ENCODE measurements around the gene PTGR3.

The PTGR3 gene

GRCh38 chr18:75172299-75173124, 36.4 kb downstream of the PTGR3 start:
- H3K4ac ChIP-seq (ENCODE audit: low read depth, low read length) = no peak overlapping the region
- no peaks in the 10 kb centered on the region for H3K79me1 ChIP-seq (ENCODE audit: low read length)
- H3K4me2 ChIP-seq (ENCODE audit: low read length) = no peak overlapping the region

GRCh38 chr18:75170916-75171315, 38.0 kb downstream of the PTGR3 start:
- no peak overlapping the region for H4K8ac ChIP-seq (ENCODE audit: low read depth, low read length)
- H2BK120ac ChIP-seq (ENCODE audit: insufficient read depth, low read length, poor library complexity) = no peak overlapping the region
- no peaks in the 10 kb centered on the region for H3K27me3 ChIP-seq (ENCODE audit: insufficient read depth, low read length)
- no peak overlapping the region for H3K9ac ChIP-seq (ENCODE audit: low read length)
- no peak overlapping the region for H2BK12ac ChIP-seq (ENCODE audit: low read length)
- H3K14ac ChIP-seq (ENCODE audit: low read length) = no peak overlapping the region
- H3K79me2 ChIP-seq (ENCODE audit: control insufficient read depth, insufficient read depth, low read length, poor library complexity) = no peaks in the 10 kb centered on the region
- H3K23ac ChIP-seq (ENCODE audit: low read length) = no peak overlapping the region
- H2AFZ ChIP-seq (ENCODE audit: insufficient read depth, low read length, poor library complexity) = no peak overlapping the region
- no peak overlapping the region for H3K18ac ChIP-seq (ENCODE audit: low read length)
- H3K4ac ChIP-seq (ENCODE audit: low read depth, low read length) = no peak overlapping the region
- H2BK5ac ChIP-seq (ENCODE audit: low read depth, low read length, poor library complexity) = no peak overlapping the region
- H3K4me3 ChIP-seq (ENCODE audit: low read depth, low read length) = no peak overlapping the region
- no peak overlapping the region for H4K12ac ChIP-seq (ENCODE audit: low read depth, low read length)
- H3K36me3 ChIP-seq (ENCODE audit: control insufficient read depth in 1 of 2, insufficient read depth in 2 of 2, low read length in 2 of 2) = no peaks in the 10 kb centered on the region
- no peak overlapping the region for H3K27ac ChIP-seq (ENCODE audit: low read depth, low read length)
- H2AK5ac ChIP-seq (ENCODE audit: low read length) = no peak overlapping the region
- no CpG with 5 or more reads among the region's 11 CpGs for WGBS (ENCODE audit: extremely low coverage, insufficient coverage, insufficient read length)
- H3K4me2 ChIP-seq (ENCODE audit: low read length) = no peak overlapping the region
- H4K91ac ChIP-seq (ENCODE audit: low read depth, low read length) = no peak overlapping the region
- H3K4me1 ChIP-seq (ENCODE audit: control insufficient read depth in 1 of 2, insufficient read depth in 2 of 2, low read length in 2 of 2) = no peaks in the 10 kb centered on the region
- H3K79me1 ChIP-seq (ENCODE audit: low read length) = no peaks in the 10 kb centered on the region
- no peak for DNase-seq
- peaks cover 1% of the 10 kb centered on the region for H3K9me3 ChIP-seq (ENCODE audit: insufficient read depth, low read depth, low read length)

More at GRCh38 chr18:75172299-75173124, 36.4 kb downstream of the PTGR3 start:
- Histone ChIP-seq H2BK5ac (ENCODE audit: low read depth, low read length, poor library complexity) (no peak overlapping the region), H2AK5ac (ENCODE audit: low read length) (no peak overlapping the region), H3K9me3 (ENCODE audit: insufficient read depth, low read depth, low read length) (no peaks in the 10 kb centered on the region), H3K79me2 (ENCODE audit: control insufficient read depth, insufficient read depth, low read length, poor library complexity) (no peaks in the 10 kb centered on the region), H4K12ac (ENCODE audit: low read depth, low read length) (no peak overlapping the region), H2AFZ (ENCODE audit: insufficient read depth, low read length, poor library complexity) (no peak overlapping the region), H2BK12ac (ENCODE audit: low read length) (no peak overlapping the region), H2BK120ac (ENCODE audit: insufficient read depth, low read length, poor library complexity) (no peak overlapping the region), H3K18ac (ENCODE audit: low read length) (no peak overlapping the region), H3K36me3 (ENCODE audit: control insufficient read depth in 1 of 2, insufficient read depth in 2 of 2, low read length in 2 of 2) (no peaks in the 10 kb centered on the region), H3K27ac (ENCODE audit: low read depth, low read length) (no peak overlapping the region), H3K4me3 (ENCODE audit: low read depth, low read length) (no peak overlapping the region), H4K8ac (ENCODE audit: low read depth, low read length) (no peak overlapping the region), H3K23ac (ENCODE audit: low read length) (no peak overlapping the region), H3K9ac (ENCODE audit: low read length) (no peak overlapping the region), H3K14ac (ENCODE audit: low read length) (no peak overlapping the region), H3K4me1 (ENCODE audit: control insufficient read depth in 1 of 2, insufficient read depth in 2 of 2, low read length in 2 of 2) (no peaks in the 10 kb centered on the region), H4K91ac (ENCODE audit: low read depth, low read length) (no peak overlapping the region), H3K27me3 (ENCODE audit: insufficient read depth, low read length) (no peaks in the 10 kb centered on the region)
- no peak for DNase-seq
- no CpG with 5 or more reads among the region's 17 CpGs for WGBS (ENCODE audit: extremely low coverage, insufficient coverage, insufficient read length)

- Histone ChIP-seq H3K18ac (ENCODE audit: low read length) (no peak overlapping the region), H3K23ac (ENCODE audit: low read length) (no peak overlapping the region), H3K36me3 (ENCODE audit: control insufficient read depth in 1 of 2, insufficient read depth in 2 of 2, low read length in 2 of 2) (no peaks in the 10 kb centered on the region), H2BK12ac (ENCODE audit: low read length) (no peak overlapping the region), H3K4me3 (ENCODE audit: low read depth, low read length) (no peak overlapping the region), H3K27ac (ENCODE audit: low read depth, low read length) (no peak overlapping the region), H3K27me3 (ENCODE audit: insufficient read depth, low read length) (no peaks in the 10 kb centered on the region), H2BK5ac (ENCODE audit: low read depth, low read length, poor library complexity) (no peak overlapping the region), H3K4me2 (ENCODE audit: low read length) (no peak overlapping the region), H3K79me2 (ENCODE audit: control insufficient read depth, insufficient read depth, low read length, poor library complexity) (no peaks in the 10 kb centered on the region), H3K9me3 (ENCODE audit: insufficient read depth, low read depth, low read length) (peaks cover 1% of the 10 kb centered on the region), H3K9ac (ENCODE audit: low read length) (no peak overlapping the region), H3K14ac (ENCODE audit: low read length) (no peak overlapping the region), H2AK5ac (ENCODE audit: low read length) (no peak overlapping the region), H2BK120ac (ENCODE audit: insufficient read depth, low read length, poor library complexity) (no peak overlapping the region), H3K4ac (ENCODE audit: low read depth, low read length) (no peak overlapping the region), H4K8ac (ENCODE audit: low read depth, low read length) (no peak overlapping the region), H2AFZ (ENCODE audit: insufficient read depth, low read length, poor library complexity) (no peak overlapping the region), H4K12ac (ENCODE audit: low read depth, low read length) (no peak overlapping the region), H3K79me1 (ENCODE audit: low read length) (no peaks in the 10 kb centered on the region), H3K4me1 (ENCODE audit: control insufficient read depth in 1 of 2, insufficient read depth in 2 of 2, low read length in 2 of 2) (no peaks in the 10 kb centered on the region), H4K91ac (ENCODE audit: low read depth, low read length) (no peak overlapping the region)
- peak in 1 of 2 donors; percentile 38 for DNase-seq
- WGBS (ENCODE audit: extremely low coverage, insufficient coverage, insufficient read length) = no CpG with 5 or more reads among the region's 34 CpGs
Observed at GRCh38 chr18:75170022-75170789, 38.7 kb downstream of the PTGR3 start.

GRCh38 chr18:75169411-75169810, 39.5 kb downstream of the PTGR3 start:
- no peak overlapping the region for H3K27ac ChIP-seq (ENCODE audit: low read depth, low read length)
- H4K91ac ChIP-seq (ENCODE audit: low read depth, low read length) = no peak overlapping the region
- peaks cover 1% of the 10 kb centered on the region for H3K9me3 ChIP-seq (ENCODE audit: insufficient read depth, low read depth, low read length)
- H3K14ac ChIP-seq (ENCODE audit: low read length) = no peak overlapping the region
- no peak overlapping the region for H3K4me2 ChIP-seq (ENCODE audit: low read length)
- no CpG with 5 or more reads among the region's 9 CpGs for WGBS (ENCODE audit: extremely low coverage, insufficient coverage, insufficient read length)
- no peak overlapping the region for H4K8ac ChIP-seq (ENCODE audit: low read depth, low read length)
- no peaks in the 10 kb centered on the region for H3K27me3 ChIP-seq (ENCODE audit: insufficient read depth, low read length)
- no peak overlapping the region for H4K12ac ChIP-seq (ENCODE audit: low read depth, low read length)
- no peaks in the 10 kb centered on the region for H3K36me3 ChIP-seq (ENCODE audit: control insufficient read depth in 1 of 2, insufficient read depth in 2 of 2, low read length in 2 of 2)
- H2BK12ac ChIP-seq (ENCODE audit: low read length) = no peak overlapping the region
- H3K4me3 ChIP-seq (ENCODE audit: low read depth, low read length) = no peak overlapping the region
- H3K18ac ChIP-seq (ENCODE audit: low read length) = no peak overlapping the region
- no peak overlapping the region for H2AK5ac ChIP-seq (ENCODE audit: low read length)
- no peak overlapping the region for H2BK5ac ChIP-seq (ENCODE audit: low read depth, low read length, poor library complexity)
- H2AFZ ChIP-seq (ENCODE audit: insufficient read depth, low read length, poor library complexity) = no peak overlapping the region
- no peaks in the 10 kb centered on the region for H3K79me2 ChIP-seq (ENCODE audit: control insufficient read depth, insufficient read depth, low read length, poor library complexity)
- DNase-seq = no peak
- no peak overlapping the region for H3K9ac ChIP-seq (ENCODE audit: low read length)
- H3K4me1 ChIP-seq (ENCODE audit: control insufficient read depth in 1 of 2, insufficient read depth in 2 of 2, low read length in 2 of 2) = no peaks in the 10 kb centered on the region
- no peaks in the 10 kb centered on the region for H3K79me1 ChIP-seq (ENCODE audit: low read length)
- no peak overlapping the region for H3K4ac ChIP-seq (ENCODE audit: low read depth, low read length)
- no peak overlapping the region for H2BK120ac ChIP-seq (ENCODE audit: insufficient read depth, low read length, poor library complexity)
- no peak overlapping the region for H3K23ac ChIP-seq (ENCODE audit: low read length)

Data from trophoblast cell (in vitro differentiated cells and primary cell).